Measurements from ENCODE around the gene FAM83C. TPM values are rescaled to one million over a fixed set of nuclear protein-coding genes. Genes with fewer than 3 reads are reported as not detected.
"Not testable (repeated sequence)": the region's sequence is repeated elsewhere in the genome, so short reads cannot be mapped to it uniquely, and the experiment has no call there.

The FAM83C gene
- total RNA-seq, 2 donors from 2014 or later: not detected

- H3K36me3 Mint-ChIP-seq: no peaks in the 10 kb centered on the region
- H3K9me3 Mint-ChIP-seq: no peaks in the 10 kb centered on the region
- ATAC-seq (no peak), DNase-seq (ENCODE audit: low spot score in 2 of 2) (no peak)
- no peak overlapping the region for H3K27ac Mint-ChIP-seq
Observed at GRCh38 chr20:35325401-35325800, 33.2 kb upstream of the FAM83C start.

- no peaks in the 10 kb centered on the region for H3K9me3 Mint-ChIP-seq
- peak overlapping the region in 1 of 2 donors; percentile 39 for H3K27ac Mint-ChIP-seq
- H3K36me3 Mint-ChIP-seq: no peaks in the 10 kb centered on the region
- DNase-seq (ENCODE audit: low spot score in 2 of 2): no peak
- ATAC-seq: no peak
Observed at GRCh38 chr20:35320396-35321126, 28.3 kb upstream of the FAM83C start.

- ATAC-seq (no peak), DNase-seq (ENCODE audit: low spot score in 2 of 2) (no peak)
- H3K9me3 Mint-ChIP-seq: no peaks in the 10 kb centered on the region
- H3K36me3 Mint-ChIP-seq: no peaks in the 10 kb centered on the region
- H3K27ac Mint-ChIP-seq: no peak overlapping the region
Observed at GRCh38 chr20:35319871-35320197, 27.6 kb upstream of the FAM83C start.

GRCh38 chr20:35319192-35319870 lies 27.1 kb upstream of the FAM83C start:
- ATAC-seq (no peak), DNase-seq (ENCODE audit: low spot score in 2 of 2) (no peak)
- H3K9me3 Mint-ChIP-seq: no peaks in the 10 kb centered on the region
- no peaks in the 10 kb centered on the region for H3K36me3 Mint-ChIP-seq
- peak overlapping the region; percentile 0 to 75 for H3K27ac Mint-ChIP-seq

- DNase-seq (ENCODE audit: low spot score in 2 of 2) (no peak), ATAC-seq (peak; percentile 49 to 55)
- Mint-ChIP-seq H3K36me3 (no peaks in the 10 kb centered on the region), H3K9me3 (no peaks in the 10 kb centered on the region), H3K27ac (peak overlapping the region; percentile 0 to 65)
Observed at GRCh38 chr20:35318502-35319157, 26.4 kb upstream of the FAM83C start.

- Mint-ChIP-seq H3K27ac (peak overlapping the region; percentile 0 to 47), H3K36me3 (peaks cover 2 to 3% of the 10 kb centered on the region in 2 donors), H3K9me3 (no peaks in the 10 kb centered on the region)
- ATAC-seq (no peak), DNase-seq (ENCODE audit: low spot score in 2 of 2) (no peak)
Observed at GRCh38 chr20:35317416-35318210, 25.4 kb upstream of the FAM83C start.

GRCh38 chr20:35316086-35316485 lies 23.9 kb upstream of the FAM83C start:
- Mint-ChIP-seq H3K27ac (peak overlapping the region; percentile 10 to 78), H3K36me3 (peaks cover 4 to 6% of the 10 kb centered on the region in 2 donors), H3K9me3 (no peaks in the 10 kb centered on the region)
- DNase-seq (ENCODE audit: low spot score in 2 of 2): no peak
- no peak for ATAC-seq

GRCh38 chr20:35315632-35316020 lies 23.4 kb upstream of the FAM83C start:
- not testable (repeated sequence) for H3K9me3 Mint-ChIP-seq; DNase-seq (ENCODE audit: low spot score in 2 of 2); ATAC-seq; H3K36me3 Mint-ChIP-seq
- H3K27ac Mint-ChIP-seq: peak overlapping the region; percentile 78 to 80

GRCh38 chr20:35314816-35315631 lies 22.8 kb upstream of the FAM83C start:
- ATAC-seq: no peak
- H3K9me3 Mint-ChIP-seq: no peaks in the 10 kb centered on the region
- no peak for DNase-seq (ENCODE audit: low spot score in 2 of 2)
- H3K36me3 Mint-ChIP-seq: peaks cover 4 to 6% of the 10 kb centered on the region in 2 donors
- peak overlapping the region; percentile 78 to 80 for H3K27ac Mint-ChIP-seq

- Mint-ChIP-seq H3K9me3 (no peaks in the 10 kb centered on the region), H3K36me3 (peaks cover 4 to 6% of the 10 kb centered on the region in 2 donors), H3K27ac (peak overlapping the region; percentile 38 to 84)
- ATAC-seq (peak; percentile 66 to 88), DNase-seq (ENCODE audit: low spot score in 2 of 2) (no peak)
Observed at GRCh38 chr20:35312318-35312717, 20.1 kb upstream of the FAM83C start.

GRCh38 chr20:35311822-35312221 lies 19.6 kb upstream of the FAM83C start:
- H3K27ac Mint-ChIP-seq: peak overlapping the region; percentile 38 to 84
- no peak for ATAC-seq

GRCh38 chr20:35311409-35311808 lies 19.2 kb upstream of the FAM83C start:
- Mint-ChIP-seq H3K9me3 (no peaks in the 10 kb centered on the region), H3K27ac (peak overlapping the region; percentile 14 to 84), H3K36me3 (peaks cover 4 to 6% of the 10 kb centered on the region in 2 donors)
- DNase-seq (ENCODE audit: low spot score in 2 of 2): peak in 1 of 2 donors; percentile 77
- ATAC-seq: peak; percentile 65 to 80

More at GRCh38 chr20:35311822-35312221, 19.6 kb upstream of the FAM83C start:
- DNase-seq (ENCODE audit: low spot score in 2 of 2): no peak
- Mint-ChIP-seq H3K36me3 (peaks cover 4 to 6% of the 10 kb centered on the region in 2 donors), H3K9me3 (no peaks in the 10 kb centered on the region)

- peak overlapping the region in 1 of 2 donors; percentile 29 for H3K27ac Mint-ChIP-seq
- no peaks in the 10 kb centered on the region for H3K9me3 Mint-ChIP-seq
- no peak for ATAC-seq
Observed at GRCh38 chr20:35307666-35308653, 15.7 kb upstream of the FAM83C start.

GRCh38 chr20:35306931-35307517 lies 14.8 kb upstream of the FAM83C start:
- DNase-seq (ENCODE audit: low spot score in 2 of 2) (no peak), ATAC-seq (no peak)
- peaks cover 0 to 7% of the 10 kb centered on the region in 2 donors for H3K36me3 Mint-ChIP-seq
- H3K9me3 Mint-ChIP-seq: no peaks in the 10 kb centered on the region
- H3K27ac Mint-ChIP-seq: peak overlapping the region in 1 of 2 donors; percentile 84

More at GRCh38 chr20:35307666-35308653, 15.7 kb upstream of the FAM83C start:
- DNase-seq (ENCODE audit: low spot score in 2 of 2): no peak
- H3K36me3 Mint-ChIP-seq: peaks cover 4 to 13% of the 10 kb centered on the region in 2 donors

All from activated naive CD4-positive, alpha-beta T cell treated with anti-CD3 and anti-CD28 coated beads, Interleukin-2, amount 50 U/mL, for 72 hours (primary cell).